Measurements from ENCODE around the gene CEP41.
"Not testable (repeated sequence)": the region's sequence is repeated elsewhere in the genome, so short reads cannot be mapped to it uniquely, and the experiment has no call there.

Gene CEP41

DNA sequence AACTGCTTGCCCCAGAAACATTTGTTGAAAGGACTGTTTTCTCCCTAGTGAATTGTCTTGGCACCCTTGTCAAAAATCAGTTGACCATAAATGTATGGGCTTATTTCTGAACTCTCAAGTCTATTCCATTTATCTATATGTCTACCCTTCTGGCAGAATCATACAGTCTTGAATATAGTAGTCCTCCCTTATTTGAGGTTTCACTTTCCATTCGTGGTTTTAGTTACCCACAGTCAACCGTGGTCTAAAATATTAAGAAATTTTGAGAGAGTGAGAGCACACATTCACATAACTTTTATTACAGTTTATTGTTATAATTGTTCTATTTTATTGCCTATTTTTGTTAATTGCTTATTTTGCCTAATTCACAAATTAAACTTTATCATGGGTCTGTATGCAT, 17.4 kb upstream of the CEP41 start:
- DNase-seq, result no peak

- no peak for DNase-seq
Measured at GRCh38 chr7:130454959-130455358, 14.1 kb upstream of the CEP41 start.

DNA sequence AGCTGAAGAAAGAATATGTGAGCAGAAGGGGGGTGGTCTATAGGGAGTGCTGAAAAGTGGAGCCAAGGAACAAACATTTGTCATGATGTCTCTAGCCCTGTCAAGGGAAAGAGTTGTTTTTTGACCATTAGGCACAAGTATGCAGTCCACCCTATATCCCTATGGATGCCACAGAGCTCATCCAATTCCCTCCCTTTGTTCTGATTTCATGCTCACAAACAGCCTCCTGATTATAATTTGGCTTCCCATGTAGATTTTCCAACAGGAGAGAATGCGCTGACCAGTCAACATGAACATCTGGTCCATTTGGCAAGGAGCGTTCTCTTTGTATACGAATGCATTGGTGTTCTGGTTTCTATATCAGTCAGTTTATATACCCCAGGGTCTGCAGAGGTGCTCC, 12.1 kb upstream of the CEP41 start:
- DNase-seq, result no peak

- not testable (repeated sequence) for DNase-seq
Measured at GRCh38 chr7:130451344-130451743, 10.5 kb upstream of the CEP41 start.

DNA sequence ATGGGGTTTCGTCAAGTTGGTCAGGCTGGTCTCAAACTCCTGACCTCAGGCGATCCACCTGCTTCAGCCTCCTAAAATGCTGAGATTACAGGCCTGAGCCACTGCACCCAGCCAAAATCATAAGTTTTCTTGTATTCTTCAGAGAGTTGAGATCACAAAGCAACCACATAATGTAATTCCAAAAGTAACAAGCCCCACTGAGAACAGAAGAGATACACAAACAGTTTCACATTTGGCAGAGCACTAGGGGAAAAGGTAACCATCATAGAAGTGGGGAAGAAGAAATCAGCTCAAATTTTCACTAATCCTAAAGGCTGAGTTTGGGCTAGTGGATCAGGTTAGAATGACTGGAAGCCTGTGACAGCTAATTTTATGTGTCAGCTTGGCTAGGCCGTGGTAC, 5.4 kb upstream of the CEP41 start:
- DNase-seq, result no peak

DNA sequence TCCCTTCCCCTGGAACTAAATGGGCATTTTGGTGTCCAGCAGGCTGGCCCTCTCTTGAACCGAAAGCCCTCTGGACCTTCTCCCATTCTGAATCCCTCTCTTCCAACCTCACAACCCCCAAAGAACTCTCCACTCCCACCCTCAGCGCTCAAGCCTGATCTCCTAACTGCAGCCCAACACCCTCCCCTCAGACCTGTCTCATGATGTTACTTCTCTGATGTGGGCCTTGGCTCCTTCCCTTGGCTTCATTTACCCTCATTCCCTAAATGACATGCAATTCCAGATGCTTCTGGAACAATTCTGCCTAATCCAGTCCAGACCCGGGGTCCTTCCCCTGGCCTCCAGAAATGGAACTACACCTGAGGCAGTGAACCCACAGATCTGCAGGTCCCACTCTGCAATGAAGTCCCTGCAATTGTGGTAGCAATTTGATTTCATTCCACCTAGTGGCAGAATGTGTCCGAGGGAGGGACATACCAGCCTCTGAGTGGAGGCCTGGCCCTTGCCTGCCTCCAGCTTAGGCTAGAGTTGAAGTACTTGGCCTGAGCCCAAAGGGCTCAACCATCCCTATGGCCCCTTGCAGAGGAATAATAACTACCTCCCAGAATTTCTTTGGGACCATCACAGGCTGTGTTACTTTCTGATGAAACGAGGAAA, 4.1 kb upstream of the CEP41 start:
- DNase-seq, result no peak

DNA sequence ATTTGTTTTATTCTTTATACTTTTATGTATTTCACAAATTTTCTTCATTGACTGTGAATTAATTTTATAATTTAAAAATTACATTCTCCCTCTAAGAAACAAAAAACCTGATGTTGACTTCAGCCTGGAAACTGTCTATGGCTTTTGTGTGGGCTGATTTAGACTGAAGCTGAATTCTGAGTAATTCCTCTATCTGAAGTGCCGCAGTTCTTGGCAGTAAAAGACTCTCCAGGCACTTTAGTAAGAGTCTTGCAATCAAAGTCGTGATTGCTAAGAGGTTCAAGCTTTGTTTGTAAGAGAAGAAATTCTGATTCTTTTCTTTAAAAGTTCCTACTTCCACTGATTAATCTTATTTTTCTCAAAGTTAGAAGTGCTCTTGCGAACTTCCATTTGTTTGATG, 3.4 kb upstream of the CEP41 start:
- DNase-seq, result peak in 1 of 3 experiments; percentile 20

GRCh38 chr7:130442601-130443000, 1.8 kb upstream of the CEP41 start:
- DNase-seq, result peak in 2 of 3 experiments; percentile 43 to 76

DNA sequence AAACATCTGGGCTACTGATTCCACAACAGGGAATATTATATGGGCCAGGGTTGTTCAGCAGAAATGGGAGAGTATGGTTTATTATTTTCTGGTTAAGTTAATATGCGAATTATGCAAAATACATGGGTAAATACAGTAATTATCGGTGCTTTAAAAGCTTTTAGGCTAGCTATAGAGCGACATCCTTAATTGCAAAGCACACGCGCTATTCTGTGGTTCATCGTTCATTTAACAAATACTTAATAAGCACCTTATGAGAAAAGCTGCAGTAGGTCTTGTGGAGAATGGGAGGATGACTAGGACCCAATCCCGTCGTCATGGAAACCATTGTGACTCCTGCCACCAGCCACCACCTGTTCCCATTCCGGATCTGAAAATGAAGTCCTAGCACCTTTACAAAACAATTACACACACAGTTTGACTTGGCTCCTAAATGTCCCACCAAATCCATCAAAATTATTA, 623 bp upstream of the CEP41 start:
- peak; percentile 95 to 100 (median 99) for DNase-seq

DNA sequence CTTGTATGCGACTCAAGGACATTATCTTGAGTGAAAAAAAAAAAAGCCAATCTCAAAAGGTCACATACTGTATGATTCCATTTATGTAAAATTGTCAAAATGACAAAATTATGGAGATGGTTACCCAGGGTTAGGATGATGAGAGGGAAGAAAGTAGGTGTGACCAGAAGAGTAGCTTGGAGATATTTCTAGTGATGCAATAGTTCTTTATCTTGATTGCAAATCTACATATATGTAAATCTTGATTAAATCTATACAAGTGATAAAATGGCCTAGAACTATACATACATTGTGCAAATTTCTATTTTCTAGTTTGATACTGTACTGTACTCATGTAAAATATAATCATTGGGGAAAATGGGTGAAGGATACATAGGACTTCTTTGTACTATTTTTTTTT, 4.6 kb downstream of the CEP41 start:
- no peak for DNase-seq

- DNase-seq, result no peak
Measured at GRCh38 chr7:130435311-130435854, 5.4 kb downstream of the CEP41 start.

GRCh38 chr7:130433301-130433700, 7.5 kb downstream of the CEP41 start:
- DNase-seq, result no peak

DNA sequence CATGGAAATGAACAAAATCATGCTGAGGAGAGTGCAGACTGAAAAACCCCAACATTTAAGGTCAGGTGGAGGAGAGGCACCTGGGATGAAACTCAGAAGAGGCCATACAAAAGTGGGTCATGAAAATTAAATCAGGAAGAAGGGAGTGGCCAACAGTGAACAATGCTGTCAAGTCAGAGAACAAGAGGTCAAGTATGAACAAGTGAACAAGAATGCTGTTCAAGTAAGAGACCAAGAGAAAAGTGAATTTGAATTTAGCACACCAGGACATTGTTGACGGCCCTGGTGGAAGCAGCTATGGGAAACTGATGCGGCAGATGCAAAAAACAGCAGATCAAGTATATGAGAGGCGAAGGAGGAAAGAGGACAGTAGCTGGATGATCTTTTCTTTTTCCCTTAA, 7.9 kb downstream of the CEP41 start:
- no peak for DNase-seq

DNA sequence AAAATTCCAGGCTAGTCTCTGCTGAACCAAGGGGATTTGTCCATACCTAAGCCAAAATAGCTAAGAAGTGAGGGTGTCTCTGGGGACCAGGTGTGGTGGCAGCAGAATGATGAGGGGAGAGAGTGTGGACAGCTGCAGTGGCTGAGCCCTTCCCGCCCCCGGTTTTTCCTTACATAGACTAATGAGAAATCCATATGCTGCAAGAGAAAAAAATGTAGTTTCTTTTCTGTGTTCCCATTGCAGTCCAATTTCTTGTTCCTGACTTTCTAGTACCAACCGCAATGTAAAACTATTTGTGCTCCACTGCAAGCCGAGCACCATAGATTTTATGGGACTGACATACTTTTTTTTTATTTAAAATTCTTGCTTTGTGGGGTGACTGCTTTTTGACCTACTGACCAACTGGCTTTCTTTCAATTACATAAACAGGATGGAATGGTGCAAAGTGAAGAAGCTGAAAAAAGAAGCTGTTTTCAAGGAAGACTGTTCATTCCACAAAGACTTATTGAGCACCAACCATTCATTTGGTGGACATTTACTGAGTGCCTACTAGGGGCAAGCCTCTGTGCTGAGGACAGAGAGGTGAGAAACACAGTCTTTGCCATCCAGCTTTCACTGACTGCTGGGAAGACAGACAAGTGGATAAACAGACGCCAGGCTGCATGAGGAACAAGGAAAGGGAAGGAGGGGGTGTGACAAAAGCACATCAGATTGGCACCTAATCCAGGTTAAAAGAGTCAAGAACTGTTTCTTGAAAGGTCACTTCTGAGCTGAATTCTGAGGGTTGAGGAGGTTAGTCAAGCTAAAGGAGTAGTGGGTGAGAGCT, 9.8 kb downstream of the CEP41 start:
- DNase-seq, result peak; percentile 50 to 83 (median 81)

DNA sequence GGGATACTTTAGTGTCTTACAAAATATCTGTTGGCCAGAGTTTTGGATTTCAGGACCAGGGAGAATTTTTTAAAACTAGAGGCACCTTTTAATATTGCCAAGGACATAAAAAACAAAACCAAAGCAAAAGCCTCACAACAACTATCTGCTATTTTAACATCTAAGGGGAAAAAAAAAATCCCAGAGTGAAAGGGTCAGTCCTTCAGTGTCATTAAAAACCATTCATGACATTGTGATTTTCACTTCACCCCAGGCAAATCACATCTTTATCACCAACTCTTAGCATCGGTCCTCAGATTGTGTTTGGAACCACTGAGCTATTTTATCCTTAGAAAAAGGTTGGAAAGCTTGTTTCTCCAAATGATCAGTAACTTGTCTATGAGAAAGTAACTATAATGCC, 10.7 kb downstream of the CEP41 start:
- DNase-seq, result peak in 1 of 3 experiments; percentile 63

DNA sequence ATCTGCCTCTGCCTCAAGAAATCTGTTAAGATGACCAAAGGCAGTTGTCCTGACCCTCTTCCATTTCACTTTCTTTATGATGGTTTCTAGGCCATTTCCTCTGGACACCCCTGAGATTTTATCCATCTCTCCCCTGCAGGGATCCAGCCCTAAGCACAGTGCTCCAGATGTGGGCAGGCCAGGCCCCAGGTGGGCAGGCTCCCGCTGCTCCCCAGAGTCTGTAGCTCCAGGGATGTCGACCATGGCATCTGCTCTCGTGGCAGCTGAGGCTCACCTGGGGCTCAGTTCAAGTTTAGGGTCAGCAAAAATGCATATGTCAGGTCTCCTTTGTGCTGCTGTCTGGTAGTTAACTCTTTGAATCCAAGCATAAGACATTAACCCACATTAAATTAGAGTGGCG, 11.8 kb downstream of the CEP41 start:
- DNase-seq, result peak in 1 of 3 experiments; percentile 53

- DNase-seq, result no peak
Measured at GRCh38 chr7:130426564-130426963, 14.3 kb downstream of the CEP41 start.

DNA sequence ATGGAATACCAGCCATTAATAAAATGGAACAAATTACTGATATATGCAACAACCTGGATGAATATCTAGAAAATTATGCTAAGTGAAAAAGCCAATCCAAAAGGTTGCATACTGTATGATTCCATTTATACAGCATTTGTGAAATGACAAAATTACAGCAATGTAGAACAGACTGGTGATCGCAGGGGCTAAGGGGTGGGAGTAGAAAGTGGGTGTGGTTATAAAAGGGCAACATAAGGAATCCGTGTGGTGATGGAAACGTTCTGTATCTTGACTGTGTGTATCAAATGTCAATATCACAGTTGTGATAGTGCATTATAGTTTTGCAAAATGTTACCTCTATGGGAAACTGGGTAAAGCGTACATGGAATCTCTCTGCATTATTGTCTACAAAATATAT, 15.0 kb downstream of the CEP41 start:
- DNase-seq, result no peak

DNA sequence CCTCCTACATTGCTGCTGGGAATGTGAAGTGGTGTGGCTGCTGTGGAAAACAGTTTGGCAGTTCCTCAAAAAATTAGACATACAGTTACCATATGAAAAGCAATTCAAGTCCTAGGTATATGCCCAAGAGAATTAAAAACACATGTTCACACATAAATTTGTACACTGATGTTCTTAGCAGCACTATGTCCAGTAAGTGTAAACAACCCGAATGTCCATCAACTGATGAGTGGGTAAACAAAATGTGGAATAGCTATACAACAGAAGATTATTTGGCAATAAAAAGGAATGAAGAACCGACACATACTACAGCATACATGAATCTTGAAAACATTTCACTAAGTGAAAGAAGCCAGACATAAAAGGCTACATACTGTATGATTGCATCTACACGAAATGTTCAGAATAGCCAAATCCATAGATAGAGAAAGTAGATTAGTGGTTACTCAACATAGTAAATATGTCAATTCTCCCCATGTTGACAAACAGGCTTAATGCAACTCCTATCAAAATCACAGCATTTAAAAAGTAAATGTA, 17.2 kb downstream of the CEP41 start:
- DNase-seq, result peak in 2 of 3 experiments; percentile 38 to 49

- DNase-seq, result peak; percentile 62 to 95 (median 91)
Measured at GRCh38 chr7:130421684-130422083, 19.1 kb downstream of the CEP41 start.

GRCh38 chr7:130420943-130421578, 19.8 kb downstream of the CEP41 start:
- DNase-seq, result peak in 2 of 3 experiments; percentile 51 to 77

DNA sequence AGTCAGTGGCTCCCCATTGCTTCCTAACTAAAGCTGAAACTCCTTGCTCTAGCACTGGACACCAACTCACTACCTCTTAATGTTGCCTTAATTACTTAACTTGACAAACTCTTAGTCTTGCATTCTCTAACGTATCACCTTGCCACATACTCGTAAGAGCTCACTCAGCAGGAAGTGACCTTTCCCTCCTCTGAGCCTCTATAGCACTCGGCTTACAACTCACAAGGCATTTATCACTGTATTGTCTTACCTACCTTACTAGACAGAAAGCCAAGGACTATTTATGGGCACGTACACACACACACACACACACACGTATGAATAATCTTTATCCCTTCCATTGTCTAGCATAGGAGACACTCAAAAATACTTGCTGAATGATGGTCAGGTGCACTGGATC, 21.2 kb downstream of the CEP41 start:
- DNase-seq, result peak in 2 of 3 experiments; percentile 21 to 87

DNA sequence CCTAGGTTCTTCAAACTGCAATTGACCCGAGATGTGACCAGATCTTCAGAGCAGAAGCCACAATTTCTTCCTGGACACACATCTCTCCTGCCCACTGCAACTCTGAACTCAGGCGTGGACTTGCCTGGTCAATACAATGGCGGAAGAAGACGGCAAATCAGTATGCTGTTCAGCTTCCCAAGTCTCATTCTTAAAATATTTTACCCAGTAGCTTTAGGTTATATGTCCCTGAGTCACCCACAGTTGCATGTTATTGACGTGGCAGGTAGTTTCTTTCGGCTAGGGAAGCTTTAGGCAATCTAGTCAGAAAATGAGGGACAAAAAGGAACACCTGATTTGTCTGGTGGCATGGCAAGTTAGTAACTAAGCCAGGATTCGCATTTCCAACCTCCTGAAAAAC, 22.5 kb downstream of the CEP41 start:
- DNase-seq, result no peak
